HG03354 (cell line): ENCODE measurements around the gene DLGAP1.

ENCODE experiments used
- ATAC-seq: cut with Tn5 transposase; IDR thresholded peaks from one replicate; pipeline ENCODE4 v1.9.1; 2021; ENCODE audit warnings: mild to moderate bottlenecking; ENCODE audit not compliant: unreplicated experiment, poor library complexity, severe bottlenecking

The DLGAP1 gene

DNA sequence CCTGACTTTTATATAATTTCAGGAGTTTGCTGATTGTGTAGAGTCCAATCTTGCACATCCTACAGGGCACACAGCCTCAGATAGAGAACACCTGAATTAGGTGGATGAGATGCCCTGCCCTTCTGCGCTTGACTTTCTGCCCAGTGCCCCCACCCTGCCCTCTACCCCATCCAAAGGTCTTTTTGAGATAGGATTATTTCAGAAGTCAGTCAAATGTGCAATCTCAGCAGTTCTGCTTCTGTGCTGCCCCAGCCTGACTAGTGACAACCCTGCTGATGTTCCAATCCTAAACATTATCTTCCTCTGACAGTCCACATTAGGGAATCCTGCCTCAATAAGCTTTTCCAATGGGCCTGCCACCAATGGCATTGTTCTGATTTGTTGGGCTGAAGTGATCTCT lies 593.6 kb downstream of the DLGAP1 start:
- ATAC-seq, result no peak

- no peak for ATAC-seq
Measured at GRCh38 chr18:3857544-3857943, 597.6 kb downstream of the DLGAP1 start.

GRCh38 chr18:3855966-3856365 lies 599.1 kb downstream of the DLGAP1 start:
- no peak for ATAC-seq

DNA sequence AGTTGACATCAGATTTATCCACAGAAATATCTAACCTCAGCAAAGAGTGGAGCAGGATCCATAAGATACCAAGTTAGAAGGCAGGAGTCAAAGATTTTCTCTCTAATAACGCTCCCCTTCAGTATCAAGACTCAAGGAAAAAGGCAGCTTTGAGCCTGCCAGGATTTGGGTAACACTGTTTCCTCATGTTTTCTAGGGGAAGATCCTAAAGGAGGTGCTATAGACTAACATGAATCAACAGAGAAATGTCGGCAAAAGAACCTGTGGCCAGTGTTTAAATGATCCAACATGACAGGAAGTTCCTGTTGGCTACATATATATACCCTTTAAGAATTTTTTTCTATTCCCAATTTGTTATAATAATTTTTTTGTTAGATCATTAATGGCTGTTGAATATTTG lies 602.8 kb downstream of the DLGAP1 start:
- no peak for ATAC-seq

GRCh38 chr18:3851159-3851558 lies 603.9 kb downstream of the DLGAP1 start:
- ATAC-seq, result no peak

DNA sequence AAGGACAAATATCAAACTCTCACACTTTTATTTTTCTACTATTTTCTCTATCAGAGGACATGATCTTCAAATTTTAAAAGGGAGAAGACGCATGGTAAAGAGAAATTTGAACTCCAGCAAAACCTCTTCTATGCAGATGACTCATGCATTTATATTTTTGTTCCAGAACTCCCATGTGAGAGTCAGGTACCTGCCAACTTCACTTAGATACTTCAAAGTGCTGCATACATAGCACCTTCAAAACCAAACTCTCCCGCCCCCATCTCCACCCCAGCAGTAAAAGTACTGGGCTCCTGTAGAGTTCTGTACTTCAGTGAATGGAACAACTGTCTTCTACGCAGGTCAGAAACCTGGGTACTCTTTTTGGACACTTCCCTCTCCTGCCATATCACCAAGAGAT lies 606.8 kb downstream of the DLGAP1 start:
- no peak for ATAC-seq

- ATAC-seq, result no peak
Measured at GRCh38 chr18:3845161-3845560, 609.9 kb downstream of the DLGAP1 start.

GRCh38 chr18:3842844-3843243 lies 612.3 kb downstream of the DLGAP1 start:
- no peak for ATAC-seq

GRCh38 chr18:3840766-3841165 lies 614.3 kb downstream of the DLGAP1 start:
- no peak for ATAC-seq

GRCh38 chr18:3839581-3839981 lies 615.5 kb downstream of the DLGAP1 start:
- no peak for ATAC-seq

DNA sequence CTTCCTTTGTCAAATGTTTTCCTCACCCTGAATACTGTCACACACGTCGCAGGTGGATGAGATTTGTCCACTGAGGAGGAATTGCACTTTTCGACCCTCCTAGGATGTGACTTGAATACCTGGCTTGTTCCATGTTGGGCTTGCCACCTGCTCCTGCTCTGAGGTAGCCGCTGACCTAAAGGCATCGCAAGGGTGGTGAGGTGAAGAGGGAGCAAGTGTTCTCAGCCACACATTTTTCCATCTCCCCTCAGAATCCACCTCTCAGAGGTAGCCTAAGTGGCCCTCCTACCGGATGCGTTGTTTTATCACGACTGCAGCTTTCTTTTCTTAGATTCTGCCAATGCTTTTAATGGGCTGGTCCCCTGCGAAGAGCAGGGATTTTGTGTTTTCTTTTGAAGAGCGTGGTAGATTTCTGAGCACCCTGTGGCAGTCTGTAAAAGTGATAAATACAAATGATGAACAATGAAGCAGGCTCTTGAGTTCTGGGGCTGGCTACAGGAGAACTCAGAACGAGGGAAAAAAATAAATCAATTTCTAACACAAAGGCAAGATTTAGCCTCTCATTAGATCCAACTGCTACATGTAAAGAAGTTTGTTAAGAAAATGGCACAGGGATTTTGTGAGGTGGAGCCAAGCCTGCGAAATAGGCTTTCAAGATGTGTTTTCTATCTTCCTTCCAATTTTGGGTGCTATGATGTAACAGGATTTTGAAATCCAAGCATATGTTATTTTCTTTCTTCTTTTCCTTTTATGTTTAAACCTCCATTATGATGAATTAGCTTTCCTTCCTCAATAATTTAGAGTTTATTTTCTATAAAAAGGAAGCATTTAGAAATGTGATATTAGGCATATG lies 618.4 kb downstream of the DLGAP1 start:
- ATAC-seq, result no peak

- no peak for ATAC-seq
Measured at GRCh38 chr18:3832025-3832638, 623.0 kb downstream of the DLGAP1 start.

DNA sequence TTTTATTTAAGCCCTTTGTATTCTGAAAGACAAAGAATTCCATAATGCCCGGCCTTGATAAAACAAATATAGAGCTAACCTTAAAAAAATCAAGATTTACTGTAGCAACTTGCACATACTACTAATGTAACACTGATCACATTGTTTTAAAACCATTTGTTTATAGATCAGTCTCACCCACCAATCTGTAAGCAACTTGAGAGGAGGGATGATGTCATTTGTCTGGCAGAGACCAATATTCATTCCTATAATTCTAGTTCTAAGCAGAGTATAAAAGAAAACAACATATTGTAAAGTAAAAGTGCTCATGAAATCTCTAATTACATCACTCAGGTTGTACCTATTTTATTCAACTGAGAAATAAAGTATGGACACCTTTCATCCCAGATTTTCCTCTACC lies 624.5 kb downstream of the DLGAP1 start:
- ATAC-seq, result no peak

DNA sequence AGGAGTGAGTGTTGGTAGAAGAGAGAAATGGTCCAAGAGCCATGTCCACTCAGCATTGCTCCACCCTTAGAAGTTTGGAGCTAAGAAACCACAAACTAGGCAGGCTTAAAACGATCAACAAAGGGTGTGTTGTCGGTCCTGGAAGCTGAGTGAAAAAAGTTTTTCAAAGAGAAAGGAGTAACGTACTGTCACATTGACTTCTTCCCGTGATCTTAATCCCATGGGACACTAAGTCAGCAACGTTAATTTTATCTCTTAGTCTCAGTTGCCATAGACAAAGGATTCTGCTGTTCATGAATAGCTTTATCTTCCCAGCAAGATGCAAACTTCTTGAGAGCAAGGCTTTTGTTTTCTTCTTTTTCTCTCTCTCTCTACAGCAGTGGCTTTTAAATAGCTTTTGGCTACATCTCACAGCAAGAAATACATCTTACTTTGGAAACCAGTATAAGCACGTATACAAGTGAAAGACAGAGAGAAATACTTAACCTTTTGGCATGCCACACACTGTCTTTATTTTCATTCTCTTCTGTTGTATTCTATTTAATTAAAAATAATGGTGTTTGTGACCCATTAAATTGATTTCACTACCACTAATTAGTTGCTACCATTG lies 627.8 kb downstream of the DLGAP1 start:
- ATAC-seq, result no peak

DNA sequence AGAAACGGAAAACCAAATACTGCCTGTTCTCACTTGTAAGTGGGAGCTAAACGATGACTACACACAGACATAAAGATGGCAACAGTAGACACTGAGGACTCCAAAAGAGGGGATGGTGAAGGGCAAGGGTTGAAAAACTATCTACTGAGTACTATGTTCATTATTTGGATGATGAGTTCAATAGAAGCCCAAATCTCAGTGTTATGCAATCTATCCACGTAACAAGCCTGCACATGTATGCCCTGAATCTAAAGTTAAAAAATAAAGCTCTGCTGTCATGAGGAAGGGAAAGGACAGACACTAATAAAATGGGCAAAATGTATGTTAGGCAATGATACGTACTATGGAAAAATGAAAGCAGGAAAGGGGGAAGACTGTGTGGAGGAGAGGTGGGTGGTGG lies 629.1 kb downstream of the DLGAP1 start:
- no peak for ATAC-seq

DNA sequence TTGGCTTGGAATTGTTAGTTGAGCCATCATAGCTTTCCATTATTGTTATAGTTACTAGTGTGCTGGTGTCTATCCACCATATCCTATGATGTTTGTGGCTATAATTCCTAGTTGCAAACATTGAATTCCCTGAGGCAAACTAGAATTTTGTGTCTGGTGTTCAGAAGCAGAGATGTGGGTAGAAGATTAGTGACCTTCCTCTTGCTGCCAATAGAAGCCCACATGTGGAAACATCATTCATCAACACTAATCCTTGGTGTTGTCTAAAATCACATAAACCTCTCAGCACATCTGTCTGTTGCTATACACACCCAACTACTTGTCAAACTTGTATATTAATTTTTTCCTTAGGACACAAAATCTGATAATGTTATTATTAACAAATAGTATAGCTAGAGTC lies 631.0 kb downstream of the DLGAP1 start:
- ATAC-seq, result no peak

- ATAC-seq, result no peak
Measured at GRCh38 chr18:3823073-3823472, 632.0 kb downstream of the DLGAP1 start.

DNA sequence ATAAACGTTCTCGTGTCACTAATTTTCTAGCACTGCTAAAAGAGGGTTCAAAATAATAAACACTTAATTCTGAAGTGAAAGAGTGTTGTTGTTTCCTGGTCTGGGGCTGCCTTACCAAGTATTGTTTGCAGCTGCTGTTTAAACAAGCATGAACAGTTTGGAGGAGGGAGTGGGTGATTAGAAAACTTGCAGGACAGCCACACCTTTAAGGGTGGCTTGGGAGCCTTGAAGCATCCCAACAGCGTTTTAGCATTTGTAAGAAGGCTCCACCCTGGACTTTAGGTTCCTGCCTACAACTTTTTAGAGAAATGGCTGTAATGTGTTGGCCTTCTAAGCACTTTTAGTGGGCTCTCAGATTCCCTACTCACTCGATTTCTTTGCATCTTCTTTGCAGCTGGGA lies 633.6 kb downstream of the DLGAP1 start:
- ATAC-seq, result no peak

DNA sequence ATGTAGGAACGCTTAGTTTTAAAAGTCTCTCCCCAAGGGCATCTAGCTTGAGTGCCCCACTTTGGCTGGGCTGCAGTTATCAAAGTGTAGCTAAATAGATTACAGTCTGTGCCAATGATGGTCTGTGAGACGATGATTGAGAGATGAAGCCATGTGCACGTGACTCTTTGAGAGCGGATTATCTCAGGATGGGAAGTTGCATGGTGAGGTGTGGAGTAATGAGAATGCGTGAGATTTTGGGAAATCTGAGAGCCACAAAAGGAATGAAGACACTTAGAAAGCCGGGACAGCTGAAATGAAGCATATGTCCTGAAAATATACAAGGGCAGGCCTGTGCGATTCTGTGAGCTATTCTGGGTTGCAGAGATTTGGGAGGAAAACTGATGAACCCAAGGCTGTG lies 635.1 kb downstream of the DLGAP1 start:
- ATAC-seq, result no peak

DNA sequence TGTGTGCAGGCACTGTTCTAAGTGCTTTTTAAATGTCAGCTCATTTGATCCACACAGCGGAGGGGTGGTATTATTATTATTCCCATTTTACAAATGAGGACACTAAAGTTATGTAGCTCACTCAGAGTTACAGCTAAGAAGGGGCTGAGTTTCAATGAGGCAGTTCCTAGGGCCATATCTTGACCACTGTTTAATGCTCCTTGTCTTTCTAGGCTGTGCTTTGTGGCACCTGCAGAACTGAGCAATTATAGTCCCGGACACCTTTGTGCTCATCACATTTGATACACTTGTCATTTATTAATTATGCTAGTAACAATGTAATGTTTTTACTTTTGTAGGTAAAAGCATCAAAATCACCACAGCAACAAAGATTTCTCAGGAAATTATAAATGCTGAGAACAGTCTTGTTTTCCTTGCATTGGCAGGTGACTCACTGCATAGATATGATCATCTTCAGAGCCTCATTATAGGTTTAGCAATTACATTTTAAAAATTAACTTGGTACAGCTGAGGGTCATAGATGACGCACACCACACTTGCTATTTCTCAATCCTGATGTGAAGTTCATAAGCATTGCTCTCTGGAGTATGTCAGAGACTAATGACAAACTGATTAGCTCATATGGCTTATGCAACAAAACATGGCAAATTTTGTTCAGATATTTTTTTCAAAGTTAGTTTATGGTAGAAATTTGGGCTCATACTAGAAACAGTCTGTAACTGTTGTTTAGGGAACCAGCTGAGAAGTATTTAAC lies 638.3 kb downstream of the DLGAP1 start:
- no peak for ATAC-seq
